Renal pelvis (tissue), 4 donors: ENCODE results near the gene HOXA13. TPM values are rescaled to one million over a fixed set of nuclear protein-coding genes. Genes with fewer than 3 reads are reported as not detected.

Experiments used
- DNase-seq: peaks from one replicate; pipeline ENCODE4 v3.0.0-alpha.2; 2013
- polyA plus RNA-seq, 3 donors: library from polyadenylated mRNA; unstranded; fragments of 120-200 nt; gene quantifications; one replicate each; pipeline ENCODE4 v1.2.1, GENCODE V29; 2013; ENCODE audit not compliant: insufficient read length in 3 of 3

HOXA13 gene
- polyA plus RNA-seq, 3 donors = 0.03 TPM; not detected in 2

DNA sequence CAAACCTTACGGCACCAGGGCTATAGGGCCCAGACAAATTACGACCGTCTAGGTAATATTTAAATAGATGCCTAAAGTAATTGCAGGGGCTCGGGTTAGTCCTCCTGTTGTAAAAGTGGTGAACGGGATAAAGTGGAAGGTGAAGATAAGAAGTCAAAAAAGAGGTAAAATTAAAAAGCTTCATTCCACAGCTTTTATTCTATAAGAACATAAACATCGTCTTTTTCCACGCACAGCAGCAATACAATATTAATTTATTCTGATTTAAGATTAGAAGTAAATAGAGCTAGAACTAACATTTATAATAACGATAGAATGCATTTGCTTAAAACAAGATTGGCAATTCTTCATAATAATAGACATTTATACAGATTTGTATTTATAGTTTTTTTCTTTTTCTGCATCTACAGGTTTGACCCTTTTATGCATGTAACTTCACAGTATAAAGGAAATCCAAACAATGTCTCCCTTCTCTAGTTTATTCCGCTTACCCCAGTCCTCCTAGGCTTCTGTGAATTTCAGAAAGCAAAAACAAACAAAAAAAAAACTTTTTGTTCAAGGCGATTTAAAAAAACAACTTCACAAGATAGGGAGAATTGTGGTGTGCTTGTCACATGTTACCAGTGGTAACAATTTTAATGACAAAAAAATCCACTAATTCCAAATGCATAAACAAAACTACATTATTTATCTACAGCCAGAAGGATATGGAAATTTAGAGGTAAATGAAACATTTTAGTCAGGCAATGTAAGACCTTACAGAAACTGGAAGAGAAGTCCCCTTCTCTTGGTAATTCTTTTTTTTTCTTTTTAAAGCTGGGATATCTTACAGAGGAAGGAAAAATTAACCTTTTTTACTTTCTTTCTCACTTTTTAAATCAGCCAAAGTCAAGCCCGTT lies 29.2 kb downstream of the HOXA13 start:
- DNase-seq = no peak

DNA sequence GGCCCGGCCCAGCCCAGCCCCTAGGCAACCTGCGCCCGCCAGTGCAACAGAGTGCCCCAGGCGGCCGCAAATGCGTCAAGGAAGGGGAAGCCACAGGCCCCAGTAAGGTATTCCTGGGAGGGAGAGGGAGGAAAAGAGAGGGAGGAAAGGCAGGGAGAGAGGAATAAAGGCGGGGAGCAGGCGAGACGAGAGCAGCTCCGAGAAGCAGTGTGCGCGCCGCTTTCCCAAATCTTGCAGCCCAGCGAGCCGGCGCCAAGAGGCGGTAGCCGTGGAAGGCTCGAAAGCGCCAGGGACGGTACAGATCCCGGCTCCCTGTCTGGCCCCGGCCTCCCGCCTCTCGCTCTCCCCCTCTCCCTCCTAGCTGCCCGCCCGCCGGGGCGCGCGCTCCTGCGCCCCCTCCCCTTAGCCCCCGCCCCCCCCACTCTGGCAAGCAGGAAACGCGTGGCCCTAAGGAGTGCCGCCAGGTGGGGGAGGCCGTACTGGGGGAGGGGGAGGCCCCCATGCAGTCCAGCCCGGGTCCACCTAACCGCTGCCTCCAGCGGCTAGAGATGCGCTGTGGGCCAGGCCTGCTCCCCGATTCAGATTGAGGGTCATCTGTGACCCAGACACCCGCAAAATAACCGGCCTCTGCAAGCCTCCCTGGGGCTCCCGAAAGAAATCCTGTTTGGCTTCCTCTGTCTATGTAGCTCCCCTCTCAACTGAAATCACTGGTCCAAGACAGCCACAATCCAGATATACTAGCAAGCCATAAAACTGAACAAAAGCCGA lies 30.0 kb downstream of the HOXA13 start:
- peak; percentile 68 for DNase-seq

DNA sequence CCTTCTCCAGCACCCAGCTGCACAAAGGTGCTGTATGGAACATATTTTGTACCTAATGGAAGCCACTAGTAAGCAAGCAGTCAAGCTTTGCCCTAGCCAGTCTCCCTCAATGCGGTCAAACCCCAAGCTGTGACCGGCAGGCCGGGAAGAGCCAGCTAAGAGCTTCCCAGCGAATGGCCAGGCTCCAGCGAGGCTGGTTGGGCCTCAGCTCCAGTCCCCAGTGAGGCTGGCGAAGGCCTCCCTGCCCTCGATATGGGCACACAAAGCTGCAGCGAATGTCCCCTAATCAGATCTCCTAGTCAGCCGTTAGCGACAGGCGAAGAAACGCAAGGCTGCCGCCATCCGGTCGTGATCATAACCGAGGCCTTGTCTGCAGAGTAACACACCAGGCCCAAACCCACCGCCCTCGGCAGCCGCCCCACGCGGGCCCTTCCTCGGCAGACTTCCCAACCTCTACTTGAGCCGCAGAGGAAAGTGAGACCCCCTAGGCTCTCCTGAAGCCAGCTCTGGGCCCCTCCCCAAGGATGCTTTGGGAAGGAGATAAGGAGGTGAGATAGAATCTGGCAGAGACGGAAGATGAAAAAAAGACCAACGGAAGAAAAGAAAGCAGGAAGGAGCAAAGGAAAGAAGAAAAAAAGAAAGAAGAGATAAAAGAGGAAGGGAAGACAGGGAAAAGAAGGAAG lies 31.5 kb downstream of the HOXA13 start:
- DNase-seq = no peak

DNA sequence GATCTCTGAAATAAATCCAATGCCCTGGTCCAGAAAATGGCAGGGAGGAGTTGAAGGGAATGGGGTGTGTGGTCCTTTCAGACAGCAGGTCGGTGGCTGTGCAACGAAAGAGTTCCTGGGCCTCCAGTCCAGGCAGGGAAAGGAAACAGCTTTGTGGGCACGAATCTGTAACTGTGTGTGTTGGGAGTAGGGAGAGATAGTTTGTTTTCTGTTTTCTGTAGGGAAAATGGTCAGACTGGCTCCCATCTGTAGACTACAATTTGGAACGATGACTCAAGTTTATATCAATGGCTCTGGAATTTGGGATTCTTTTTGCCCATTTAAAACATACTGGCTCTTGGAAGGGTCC lies 32.0 kb downstream of the HOXA13 start:
- DNase-seq = no peak

GRCh38 chr7:27166531-27167505 lies 33.1 kb downstream of the HOXA13 start:
- no peak for DNase-seq

GRCh38 chr7:27165996-27166530 lies 33.8 kb downstream of the HOXA13 start:
- DNase-seq = peak; percentile 91

DNA sequence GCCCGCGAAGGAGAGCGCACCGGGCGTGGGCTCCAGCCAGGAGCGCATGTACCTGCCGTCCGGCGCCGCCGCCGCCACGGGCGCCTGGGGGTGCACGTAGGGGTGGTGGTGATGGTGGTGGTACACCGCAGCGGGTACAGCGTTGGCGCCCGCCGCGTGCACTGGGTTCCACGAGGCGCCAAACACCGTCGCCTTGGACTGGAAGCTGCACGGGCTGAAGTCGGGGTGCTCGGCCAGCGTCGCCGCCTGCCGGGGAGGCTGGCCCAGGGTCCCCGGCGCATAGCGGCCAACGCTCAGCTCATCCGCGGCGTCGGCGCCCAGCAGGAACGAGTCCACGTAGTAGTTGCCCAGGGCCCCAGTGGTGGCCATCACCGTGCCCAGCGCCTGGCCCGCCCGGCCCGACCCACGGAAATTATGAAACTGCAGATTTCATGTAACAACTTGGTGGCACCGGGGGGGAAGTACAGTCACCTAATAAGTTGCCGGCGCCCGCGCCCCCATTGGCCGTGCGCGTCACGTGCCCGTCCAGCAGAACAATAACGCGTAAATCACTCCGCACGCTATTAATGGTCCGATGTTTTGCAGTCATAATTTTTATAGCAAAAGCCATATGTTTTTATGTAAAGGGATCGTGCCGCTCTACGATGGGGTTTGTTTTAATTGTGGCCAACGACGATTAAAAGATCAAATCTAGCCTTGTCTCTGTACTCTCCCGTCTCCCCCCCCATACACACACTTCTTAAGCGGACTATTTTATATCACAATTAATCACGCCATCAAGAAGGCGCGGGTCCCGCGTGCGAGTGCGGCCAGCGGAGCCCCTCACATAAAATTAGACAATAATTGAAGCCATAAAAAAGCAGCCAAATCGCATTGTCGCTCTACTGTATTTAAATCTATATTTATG lies 34.5 kb downstream of the HOXA13 start, which contains the start of gene HOXA9:
Gene HOXA9, minus strand, starts transcription at position 449 of the 907 bp plus-strand sequence. Its CDS starts 80 bp downstream, at position 369.
- DNase-seq = peak; percentile 94

DNA sequence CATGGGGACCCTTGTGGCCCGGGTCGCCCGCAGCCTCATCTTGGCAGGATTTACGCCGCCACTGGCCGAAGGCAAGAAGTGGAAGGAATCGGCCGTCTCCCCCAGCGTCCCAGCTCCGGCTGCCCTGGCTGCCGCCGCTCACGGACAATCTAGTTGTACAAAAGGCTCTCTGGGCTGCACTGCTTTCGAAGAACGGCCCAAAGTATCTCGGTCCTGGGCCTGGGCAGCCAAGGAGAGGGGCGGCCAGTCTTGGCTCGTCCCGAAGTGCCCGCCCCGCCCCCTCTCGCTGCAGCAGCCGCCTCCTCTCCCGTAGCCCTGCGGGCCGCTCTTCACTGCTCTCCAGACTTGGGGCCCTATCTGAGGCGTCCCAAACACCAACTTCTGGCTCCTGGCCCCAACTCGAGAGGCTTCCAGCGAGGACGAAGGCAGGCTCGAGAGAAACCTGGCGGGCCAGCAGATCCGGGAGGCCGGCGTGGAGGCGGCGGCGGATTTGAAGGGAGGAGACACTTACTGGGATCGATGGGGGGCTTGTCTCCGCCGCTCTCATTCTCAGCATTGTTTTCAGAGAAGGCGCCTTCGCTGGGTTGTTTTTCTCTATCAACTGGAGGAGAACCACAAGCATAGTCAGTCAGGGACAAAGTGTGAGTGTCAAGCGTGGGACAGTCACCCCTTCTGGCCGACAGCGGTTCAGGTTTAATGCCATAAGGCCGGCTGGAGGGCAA lies 35.4 kb downstream of the HOXA13 start:
- no peak for DNase-seq

- no peak for DNase-seq
These were observed 35.9 kb downstream of the HOXA13 start for GRCh38 chr7:27164045-27164366.

GRCh38 chr7:27163288-27164044 lies 36.4 kb downstream of the HOXA13 start:
- no peak for DNase-seq

DNA sequence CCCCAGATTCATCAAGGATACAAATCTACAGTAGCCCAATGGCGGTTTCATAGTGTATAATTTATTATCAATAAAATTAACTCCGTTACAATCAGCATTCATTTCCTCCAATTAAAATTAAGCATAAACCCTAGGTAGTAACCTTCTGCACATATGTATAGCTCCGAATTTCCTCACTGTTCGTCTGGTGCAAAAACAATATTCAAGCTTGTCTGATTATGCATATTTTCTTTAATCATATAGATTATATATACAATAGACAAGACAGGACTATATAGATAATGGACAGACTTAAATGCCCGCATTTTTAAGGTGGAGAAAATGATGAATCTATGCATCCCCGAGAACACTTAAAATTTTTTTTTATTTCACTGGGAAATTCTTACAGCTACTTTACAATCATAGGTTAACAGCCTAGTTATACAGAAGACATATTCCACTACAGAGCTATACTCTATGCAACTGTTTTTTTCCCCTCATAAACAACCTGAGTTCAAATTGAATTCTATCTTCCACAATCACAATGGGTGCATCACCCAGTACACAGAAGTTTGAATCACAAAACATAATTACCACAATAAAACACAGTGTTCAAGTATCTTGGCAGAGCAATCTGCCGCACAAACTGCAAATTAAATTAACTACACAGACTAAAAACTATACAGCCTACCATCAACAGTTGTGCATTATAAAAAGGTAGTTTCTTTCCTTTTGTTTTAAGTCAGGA lies 37.2 kb downstream of the HOXA13 start:
- DNase-seq = no peak

- DNase-seq = no peak
These were observed 38.0 kb downstream of the HOXA13 start for GRCh38 chr7:27161721-27162560.

GRCh38 chr7:27161214-27161720 lies 38.6 kb downstream of the HOXA13 start:
- DNase-seq = no peak

DNA sequence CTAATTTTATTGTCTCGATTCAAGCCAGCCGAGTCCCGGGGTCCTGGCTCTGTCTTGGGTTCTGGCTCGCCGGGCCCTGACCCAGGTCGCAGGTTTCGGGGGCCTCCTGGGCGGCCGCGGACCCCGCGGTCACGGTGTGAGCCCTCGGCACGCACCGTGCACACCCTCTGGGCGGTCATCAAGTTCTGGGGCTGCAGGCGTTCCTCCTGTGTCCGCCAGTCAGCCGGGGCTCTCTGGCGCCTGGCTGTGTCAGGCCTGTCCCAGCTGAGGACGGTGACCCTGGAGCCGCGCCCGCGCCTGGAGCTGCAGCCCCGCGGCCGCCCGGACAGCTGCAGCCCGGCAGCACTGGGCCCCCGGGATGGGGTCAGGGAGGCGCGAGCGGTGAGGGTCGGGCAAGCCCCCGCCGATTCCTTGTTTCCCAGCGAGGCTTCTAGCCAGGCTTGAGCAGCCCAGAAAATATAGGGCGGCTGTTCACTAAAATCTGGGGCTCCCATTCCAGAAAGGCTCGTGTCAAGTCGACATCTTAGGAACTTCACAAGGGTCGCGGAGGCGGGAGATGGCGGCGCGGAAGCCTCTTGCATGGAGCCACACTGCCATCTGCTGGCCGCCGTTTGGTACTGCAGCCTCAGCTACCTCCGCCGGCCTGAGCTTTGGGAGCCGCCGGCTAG lies 39.2 kb downstream of the HOXA13 start:
- DNase-seq = peak; percentile 94

DNA sequence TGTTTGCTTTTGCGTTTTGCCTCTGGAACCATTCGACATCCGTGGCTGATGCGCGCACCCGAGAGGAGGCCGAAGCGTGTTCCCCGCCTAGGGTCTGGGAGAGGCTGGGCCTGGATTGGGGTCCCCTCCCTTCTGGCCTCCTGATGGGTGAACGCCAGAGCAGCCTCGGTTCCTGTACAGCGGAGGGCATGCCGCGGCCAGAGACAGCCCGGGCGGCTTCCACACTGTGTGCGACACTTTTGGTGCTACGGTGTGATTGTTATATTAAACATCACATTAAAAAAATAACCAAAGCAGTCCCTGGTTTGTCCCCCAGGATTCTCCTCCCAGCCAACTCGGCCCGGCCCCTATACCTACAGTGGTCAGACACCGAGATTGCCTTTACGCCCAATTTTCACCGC lies 39.7 kb downstream of the HOXA13 start:
- DNase-seq = no peak
